ENCODE results near the gene CDC34. TPM values are rescaled to one million over a fixed set of nuclear protein-coding genes. Genes with fewer than 3 reads are reported as not detected.
A peak's percentile ranks its signal among the peaks of the same experiment; 100 is the strongest.

Gene CDC34
- total and polyA plus RNA-seq, 9 of the 15 experiments (the other 6 are each of a cell fraction or from before 2014, with no cell fraction given) = 0.80 to 203 (median 65.5) TPM

DNA sequence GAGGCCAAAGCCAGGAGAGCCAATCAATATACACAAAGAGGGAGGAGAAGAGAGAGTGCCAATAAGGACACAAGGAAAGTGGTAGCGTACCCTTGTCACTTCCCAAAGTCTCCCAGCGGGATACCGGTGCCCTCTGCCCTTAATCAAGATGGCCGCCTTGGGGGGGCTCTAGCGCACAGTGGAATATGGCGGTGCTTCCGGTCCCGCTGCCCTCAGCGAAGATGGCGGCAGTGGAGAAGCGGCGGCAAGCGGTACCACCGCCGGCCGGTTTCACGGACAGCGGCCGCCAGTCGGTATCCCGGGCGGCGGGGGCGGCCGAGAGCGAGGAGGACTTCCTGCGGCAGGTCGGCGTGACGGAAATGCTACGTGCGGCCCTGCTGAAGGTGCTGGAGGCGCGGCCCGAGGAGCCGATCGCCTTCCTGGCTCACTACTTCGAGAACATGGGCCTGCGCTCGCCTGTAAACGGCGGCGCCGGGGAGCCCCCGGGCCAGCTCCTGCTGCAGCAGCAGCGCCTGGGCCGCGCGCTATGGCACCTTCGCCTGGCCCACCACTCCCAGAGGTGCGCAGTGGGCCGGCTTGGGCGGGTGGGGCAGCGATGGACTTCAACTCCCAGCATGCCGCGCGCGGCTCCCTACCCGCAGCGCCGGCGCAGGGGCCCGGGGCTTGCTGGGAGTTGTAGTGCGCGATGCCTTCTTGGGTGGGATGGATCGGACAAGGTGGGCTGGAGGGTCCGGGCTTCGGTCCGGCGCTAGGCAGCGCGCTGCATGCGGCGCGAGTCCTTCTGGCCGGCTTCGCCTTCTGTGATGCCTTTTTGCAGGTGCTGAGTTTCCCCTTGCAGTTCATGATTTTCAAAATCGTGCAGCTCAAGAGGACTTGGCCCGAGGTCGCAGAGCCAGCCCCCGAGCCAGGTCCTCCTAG, 24.0 kb upstream of the CDC34 start, which contains the start of gene TPGS1 (continued):
- TF ChIP-seq, protein P1, sequence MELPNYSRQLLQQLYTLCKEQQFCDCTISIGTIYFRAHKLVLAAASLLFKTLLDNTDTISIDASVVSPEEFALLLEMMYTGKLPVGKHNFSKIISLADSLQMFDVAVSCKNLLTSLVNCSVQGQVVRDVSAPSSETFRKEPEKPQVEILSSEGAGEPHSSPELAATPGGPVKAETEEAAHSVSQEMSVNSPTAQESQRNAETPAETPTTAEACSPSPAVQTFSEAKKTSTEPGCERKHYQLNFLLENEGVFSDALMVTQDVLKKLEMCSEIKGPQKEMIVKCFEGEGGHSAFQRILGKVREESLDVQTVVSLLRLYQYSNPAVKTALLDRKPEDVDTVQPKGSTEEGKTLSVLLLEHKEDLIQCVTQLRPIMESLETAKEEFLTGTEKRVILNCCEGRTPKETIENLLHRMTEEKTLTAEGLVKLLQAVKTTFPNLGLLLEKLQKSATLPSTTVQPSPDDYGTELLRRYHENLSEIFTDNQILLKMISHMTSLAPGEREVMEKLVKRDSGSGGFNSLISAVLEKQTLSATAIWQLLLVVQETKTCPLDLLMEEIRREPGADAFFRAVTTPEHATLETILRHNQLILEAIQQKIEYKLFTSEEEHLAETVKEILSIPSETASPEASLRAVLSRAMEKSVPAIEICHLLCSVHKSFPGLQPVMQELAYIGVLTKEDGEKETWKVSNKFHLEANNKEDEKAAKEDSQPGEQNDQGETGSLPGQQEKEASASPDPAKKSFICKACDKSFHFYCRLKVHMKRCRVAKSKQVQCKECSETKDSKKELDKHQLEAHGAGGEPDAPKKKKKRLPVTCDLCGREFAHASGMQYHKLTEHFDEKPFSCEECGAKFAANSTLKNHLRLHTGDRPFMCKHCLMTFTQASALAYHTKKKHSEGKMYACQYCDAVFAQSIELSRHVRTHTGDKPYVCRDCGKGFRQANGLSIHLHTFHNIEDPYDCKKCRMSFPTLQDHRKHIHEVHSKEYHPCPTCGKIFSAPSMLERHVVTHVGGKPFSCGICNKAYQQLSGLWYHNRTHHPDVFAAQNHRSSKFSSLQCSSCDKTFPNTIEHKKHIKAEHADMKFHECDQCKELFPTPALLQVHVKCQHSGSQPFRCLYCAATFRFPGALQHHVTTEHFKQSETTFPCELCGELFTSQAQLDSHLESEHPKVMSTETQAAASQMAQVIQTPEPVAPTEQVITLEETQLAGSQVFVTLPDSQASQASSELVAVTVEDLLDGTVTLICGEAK (IDR thresholded peaks at IDR 0.05) = peak; percentile 97
- TF ChIP-seq, protein P1 (CRISPR knock-in tag; IDR thresholded peaks at IDR 0.05) = no peak
- TF ChIP-seq TCFL5 (CRISPR knock-in tag; conservative IDR thresholded peaks at IDR 0.05) (peak; percentile 70), KLF16 (IDR thresholded peaks at IDR 0.05) (no peak), ETS2 (tag; IDR thresholded peaks at IDR 0.05; ENCODE audit: borderline replicate concordance, poor library complexity, severe bottlenecking) (no peak), RCOR1 (IDR thresholded peaks at IDR 0.05; ENCODE audit: borderline replicate concordance in 1 of 2, low read depth in 2 of 2, low read length in 2 of 2) (no peak), PML (IDR thresholded peaks at IDR 0.05; ENCODE audit: low read length) (no peak), L3MBTL2 (IDR thresholded peaks at IDR 0.05) (no peak), ESRRA (IDR thresholded peaks at IDR 0.05; ENCODE audit: borderline replicate concordance, low read depth) (no peak), CC2D1A (IDR thresholded peaks at IDR 0.05) (no peak), SMAD2 (IDR thresholded peaks at IDR 0.05; ENCODE audit: low read depth, low read length) (no peak), PHF21A (IDR thresholded peaks at IDR 0.05; ENCODE audit: borderline replicate concordance, low read depth) (no peak), SMARCE1 (IDR thresholded peaks at IDR 0.05) (no peak), ZNF584 (CRISPR knock-in tag; IDR thresholded peaks at IDR 0.05; ENCODE audit: low read depth) (peak; percentile 99)
- TF ChIP-seq, protein P2, sequence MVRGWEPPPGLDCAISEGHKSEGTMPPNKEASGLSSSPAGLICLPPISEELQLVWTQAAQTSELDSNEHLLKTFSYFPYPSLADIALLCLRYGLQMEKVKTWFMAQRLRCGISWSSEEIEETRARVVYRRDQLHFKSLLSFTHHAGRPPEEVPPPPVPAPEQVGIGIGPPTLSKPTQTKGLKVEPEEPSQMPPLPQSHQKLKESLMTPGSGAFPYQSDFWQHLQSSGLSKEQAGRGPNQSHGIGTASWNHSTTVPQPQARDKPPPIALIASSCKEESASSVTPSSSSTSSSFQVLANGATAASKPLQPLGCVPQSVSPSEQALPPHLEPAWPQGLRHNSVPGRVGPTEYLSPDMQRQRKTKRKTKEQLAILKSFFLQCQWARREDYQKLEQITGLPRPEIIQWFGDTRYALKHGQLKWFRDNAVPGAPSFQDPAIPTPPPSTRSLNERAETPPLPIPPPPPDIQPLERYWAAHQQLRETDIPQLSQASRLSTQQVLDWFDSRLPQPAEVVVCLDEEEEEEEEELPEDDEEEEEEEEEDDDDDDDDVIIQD (CRISPR knock-in tag; IDR thresholded peaks at IDR 0.05) = no peak
- TF ChIP-seq, protein P3, sequence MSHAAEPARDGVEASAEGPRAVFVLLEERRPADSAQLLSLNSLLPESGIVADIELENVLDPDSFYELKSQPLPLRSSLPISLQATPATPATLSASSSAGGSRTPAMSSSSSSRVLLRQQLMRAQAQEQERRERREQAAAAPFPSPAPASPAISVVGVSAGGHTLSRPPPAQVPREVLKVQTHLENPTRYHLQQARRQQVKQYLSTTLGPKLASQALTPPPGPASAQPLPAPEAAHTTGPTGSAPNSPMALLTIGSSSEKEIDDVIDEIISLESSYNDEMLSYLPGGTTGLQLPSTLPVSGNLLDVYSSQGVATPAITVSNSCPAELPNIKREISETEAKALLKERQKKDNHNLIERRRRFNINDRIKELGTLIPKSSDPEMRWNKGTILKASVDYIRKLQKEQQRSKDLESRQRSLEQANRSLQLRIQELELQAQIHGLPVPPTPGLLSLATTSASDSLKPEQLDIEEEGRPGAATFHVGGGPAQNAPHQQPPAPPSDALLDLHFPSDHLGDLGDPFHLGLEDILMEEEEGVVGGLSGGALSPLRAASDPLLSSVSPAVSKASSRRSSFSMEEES (CRISPR knock-in tag; IDR thresholded peaks at IDR 0.05) = no peak

Measured in K562 (cell line).